Esophagus muscularis mucosa (tissue), 4 donors: Measurements from ENCODE around the gene FXR2. TPM values are rescaled to one million over a fixed set of nuclear protein-coding genes. Genes with fewer than 3 reads are reported as not detected.

Experiments
- DNase-seq: peaks from one replicate; pipeline ENCODE4 v3.0.0-alpha.2; 2017; ENCODE audit errors: extremely low spot score
- H3K27ac ChIP-seq, 4 donors: fragments of 200-600 bp; sonication (generic); replicated peaks in 1 of 4; 1 replicate in 3 of 4; 2 replicates in 1 of 4; pipeline ENCODE4 v1.5.1; 2016 to 2019; ENCODE audit warnings: mild to moderate bottlenecking in 1 of 4
- H3K27me3 ChIP-seq, 4 donors: fragments of 200-600 bp; sonication (generic); one replicate each; pipeline versions ENCODE4 v1.5.1 to v1.6.0; 2016 to 2019
- H3K36me3 ChIP-seq, 4 donors: fragments of 200-600 bp; sonication (generic); one replicate each; pipeline ENCODE4 v1.5.1; 2016 to 2019
- H3K4me1 ChIP-seq, 4 donors: fragments of 200-600 bp; sonication (generic); one replicate each; pipeline ENCODE4 v1.5.1; 2016 to 2019
- H3K4me3 ChIP-seq, 4 donors: fragments of 200-600 bp; sonication (generic); 1 replicate in 2 of 4; 2 replicates in 2 of 4; pipeline ENCODE4 v1.5.1; 2016 to 2019; ENCODE audit warnings: mild to moderate bottlenecking in 4 of 4, moderate library complexity in 1 of 4
- H3K9me3 ChIP-seq, 4 donors: fragments of 200-600 bp; sonication (generic); 1 replicate in 3 of 4; 2 replicates in 1 of 4; pipeline ENCODE4 v1.5.1; 2016 to 2019
- EP300 ChIP-seq: sonication (generic); formaldehyde crosslinking; IDR thresholded peaks from one replicate; pipeline ENCODE4 v1.6.1; 2017; ENCODE audit warnings: antibody characterized with exemption
- POLR2A ChIP-seq: fragments of 450-650 bp; IDR thresholded peaks from one replicate; pipeline ENCODE4 v1.6.1; 2017; ENCODE audit warnings: antibody characterized with exemption, moderate library complexity, mild to moderate bottlenecking, low read depth
- POLR2AphosphoS5 ChIP-seq, 2 donors: sonication (generic); formaldehyde crosslinking; IDR thresholded peaks; one replicate each; pipeline ENCODE4 v1.6.1; 2017; ENCODE audit warnings: antibody characterized with exemption in 2 of 2
- WGBS: methylation state at CpG from one replicate; pipeline ENCODE4 v1.1.5; 2018; 5-methylcytosine and 5-hydroxymethylcytosine counted together
- intact Hi-C: fragments of 100-400 bp; cut with DNase I; formaldehyde crosslinking; loops from one replicate; pipeline ENCODE4 v1.15.1; 2023
- total RNA-seq, 4 donors: library from RNA; depleted of rRNA; stranded (reverse); fragments of >200 nt; gene quantifications; one replicate each; pipeline versions ENCODE4 v1.1.0 to v1.2.1, GENCODE V29; 2016
- TF ChIP-seq, protein P1 (sequence below), 3 experiments: fragments of 200-600 bp in 2 of 3; fragments of 450-650 bp in 1 of 3; sonication (generic) in 2 of 3; IDR thresholded peaks; one replicate each; pipeline ENCODE4 v1.5.1; 2017 to 2019; ENCODE audit warnings: antibody characterized with exemption in 3 of 3, mild to moderate bottlenecking in 2 of 3, moderate library complexity in 1 of 3

Gene FXR2
- total RNA-seq, 4 donors from 2014 or later, result 38.2 to 65.8 (median 50.2) TPM

DNA sequence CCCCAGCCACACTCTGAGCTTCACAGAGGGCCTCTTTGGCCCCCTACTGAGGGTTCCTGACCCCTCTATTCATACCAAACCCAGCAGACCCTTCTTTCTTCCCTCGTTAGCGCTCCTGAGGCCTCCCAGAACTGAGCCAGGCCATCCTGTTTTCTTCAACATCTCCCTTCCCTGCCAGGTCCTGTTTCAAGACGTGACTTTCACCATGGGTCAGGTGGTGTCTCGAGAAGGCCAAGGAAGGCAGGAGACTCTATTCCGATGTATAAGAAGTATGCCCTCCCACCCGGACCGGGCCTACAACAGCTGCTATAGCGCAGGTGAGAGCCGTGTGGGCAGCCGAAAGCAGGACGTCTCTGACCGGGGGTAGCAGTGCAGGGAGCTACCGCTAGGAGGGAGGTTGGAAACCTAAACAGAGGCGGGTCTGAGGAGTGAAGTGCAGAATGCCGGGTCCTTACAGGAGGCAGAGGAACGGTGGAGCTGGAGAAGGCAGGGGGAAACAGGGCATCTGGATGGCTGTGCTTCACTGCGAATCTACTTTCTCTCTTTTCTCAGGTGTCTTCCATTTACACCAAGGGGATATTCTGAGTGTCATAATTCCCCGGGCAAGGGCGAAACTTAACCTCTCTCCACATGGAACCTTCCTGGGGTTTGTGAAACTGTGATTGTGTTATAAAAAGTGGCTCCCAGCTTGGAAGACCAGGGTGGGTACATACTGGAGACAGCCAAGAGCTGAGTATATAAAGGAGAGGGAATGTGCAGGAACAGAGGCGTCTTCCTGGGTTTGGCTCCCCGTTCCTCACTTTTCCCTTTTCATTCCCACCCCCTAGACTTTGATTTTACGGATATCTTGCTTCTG lies 54.3 kb downstream of the FXR2 start:
- Histone ChIP-seq H3K4me1 (peaks cover 61 to 80% (median 70%) of the 10 kb centered on the region in 4 donors), H3K4me3 (peak overlapping the region; percentile 74 to 96 (median 88)), H3K36me3 (peaks cover 15 to 27% (median 25%) of the 10 kb centered on the region in 4 donors), H3K27ac (peak overlapping the region; percentile 89 to 99 (median 93)), H3K9me3 (no peaks in the 10 kb centered on the region), H3K27me3 (no peaks in the 10 kb centered on the region)
- intact Hi-C loops, result loop anchor here (2.0 kb wide), 1 partner anchor 206 kb away; the partner anchor contains the start of gene TMEM95
- WGBS, result 27% methylated on average over 17 of the region's 22 CpGs
- DNase-seq, result no peak
- TF ChIP-seq EP300, result no peak
- TF ChIP-seq, protein P1, sequence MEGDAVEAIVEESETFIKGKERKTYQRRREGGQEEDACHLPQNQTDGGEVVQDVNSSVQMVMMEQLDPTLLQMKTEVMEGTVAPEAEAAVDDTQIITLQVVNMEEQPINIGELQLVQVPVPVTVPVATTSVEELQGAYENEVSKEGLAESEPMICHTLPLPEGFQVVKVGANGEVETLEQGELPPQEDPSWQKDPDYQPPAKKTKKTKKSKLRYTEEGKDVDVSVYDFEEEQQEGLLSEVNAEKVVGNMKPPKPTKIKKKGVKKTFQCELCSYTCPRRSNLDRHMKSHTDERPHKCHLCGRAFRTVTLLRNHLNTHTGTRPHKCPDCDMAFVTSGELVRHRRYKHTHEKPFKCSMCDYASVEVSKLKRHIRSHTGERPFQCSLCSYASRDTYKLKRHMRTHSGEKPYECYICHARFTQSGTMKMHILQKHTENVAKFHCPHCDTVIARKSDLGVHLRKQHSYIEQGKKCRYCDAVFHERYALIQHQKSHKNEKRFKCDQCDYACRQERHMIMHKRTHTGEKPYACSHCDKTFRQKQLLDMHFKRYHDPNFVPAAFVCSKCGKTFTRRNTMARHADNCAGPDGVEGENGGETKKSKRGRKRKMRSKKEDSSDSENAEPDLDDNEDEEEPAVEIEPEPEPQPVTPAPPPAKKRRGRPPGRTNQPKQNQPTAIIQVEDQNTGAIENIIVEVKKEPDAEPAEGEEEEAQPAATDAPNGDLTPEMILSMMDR (IDR thresholded peaks at IDR 0.05), result peak; percentile 53 to 64 (median 63)

DNA sequence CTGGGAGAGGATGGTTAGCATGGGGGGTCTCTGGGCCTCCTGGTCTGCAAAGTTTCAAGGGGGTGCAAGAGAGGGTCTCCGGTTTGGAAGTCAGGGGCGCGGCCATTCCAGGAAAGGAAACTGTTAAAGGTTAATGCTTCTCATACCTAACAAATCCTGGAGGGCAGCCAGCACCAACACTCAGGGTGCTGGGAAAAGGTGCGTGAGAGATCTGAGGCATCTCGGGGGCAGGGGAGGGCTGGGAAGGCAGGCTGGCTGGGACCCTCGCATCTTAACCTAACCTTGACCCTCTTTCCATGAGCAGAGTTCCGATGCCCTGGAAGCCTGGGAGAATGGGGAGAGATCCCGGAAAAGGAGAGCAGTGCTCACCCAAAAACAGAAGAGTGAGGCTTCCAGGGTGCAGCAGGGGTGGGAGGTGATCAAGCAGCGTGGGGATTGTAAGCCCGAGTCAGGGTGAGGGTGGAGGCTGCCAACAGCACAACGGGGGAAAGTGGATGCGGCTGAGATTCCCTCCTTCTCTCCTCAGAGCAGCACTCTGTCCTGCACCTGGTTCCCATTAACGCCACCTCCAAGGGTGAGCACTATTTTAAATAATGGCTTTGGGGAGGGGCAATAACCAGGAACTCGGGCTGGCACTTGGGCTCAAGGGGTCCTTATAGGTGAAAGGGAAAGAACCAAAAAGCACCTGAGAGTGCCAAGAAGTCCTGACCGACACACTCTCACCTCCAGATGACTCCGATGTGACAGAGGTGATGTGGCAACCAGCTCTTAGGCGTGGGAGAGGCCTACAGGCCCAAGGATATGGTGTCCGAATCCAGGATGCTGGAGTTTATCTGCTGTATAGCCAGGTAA lies 55.2 kb downstream of the FXR2 start:
- H3K36me3 ChIP-seq, result peaks cover 6 to 19% (median 16%) of the 10 kb centered on the region in 4 donors
- H3K27ac ChIP-seq, result peak overlapping the region; percentile 89 to 99 (median 93)
- peaks cover 60 to 73% (median 67%) of the 10 kb centered on the region in 4 donors for H3K4me1 ChIP-seq
- no peak for DNase-seq
- H3K9me3 ChIP-seq, result no peaks in the 10 kb centered on the region
- peak overlapping the region; percentile 74 to 96 (median 88) for H3K4me3 ChIP-seq
- intact Hi-C loops, result loop anchor here (2.0 to 10.0 kb wide), 5 partner anchors 45 to 305 kb away; partner anchors contain the start of genes CTDNEP1, ELP5, FGF11 and POLR2A
- H3K27me3 ChIP-seq, result no peaks in the 10 kb centered on the region
- WGBS, result 58% methylated on average over 18 of the region's 18 CpGs
- TF ChIP-seq, protein P1 (IDR thresholded peaks at IDR 0.05), result no peak
- TF ChIP-seq EP300 (no peak), POLR2AphosphoS5 (IDR thresholded peaks at IDR 0.05) (no peak), POLR2A (no peak)

DNA sequence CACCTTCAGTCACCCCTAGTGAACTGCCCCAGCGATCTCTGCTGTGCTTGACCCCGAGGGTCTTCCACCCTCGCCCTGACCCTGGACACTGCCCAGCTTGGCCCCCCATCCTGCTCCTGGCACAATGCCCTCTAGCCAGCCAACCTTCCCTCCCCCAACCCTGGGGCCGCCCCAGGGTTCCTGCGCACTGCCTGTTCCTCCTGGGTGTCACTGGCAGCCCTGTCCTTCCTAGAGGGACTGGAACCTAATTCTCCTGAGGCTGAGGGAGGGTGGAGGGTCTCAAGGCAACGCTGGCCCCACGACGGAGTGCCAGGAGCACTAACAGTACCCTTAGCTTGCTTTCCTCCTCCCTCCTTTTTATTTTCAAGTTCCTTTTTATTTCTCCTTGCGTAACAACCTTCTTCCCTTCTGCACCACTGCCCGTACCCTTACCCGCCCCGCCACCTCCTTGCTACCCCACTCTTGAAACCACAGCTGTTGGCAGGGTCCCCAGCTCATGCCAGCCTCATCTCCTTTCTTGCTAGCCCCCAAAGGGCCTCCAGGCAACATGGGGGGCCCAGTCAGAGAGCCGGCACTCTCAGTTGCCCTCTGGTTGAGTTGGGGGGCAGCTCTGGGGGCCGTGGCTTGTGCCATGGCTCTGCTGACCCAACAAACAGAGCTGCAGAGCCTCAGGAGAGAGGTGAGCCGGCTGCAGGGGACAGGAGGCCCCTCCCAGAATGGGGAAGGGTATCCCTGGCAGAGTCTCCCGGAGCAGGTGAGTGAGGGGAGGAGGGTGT lies 56.0 kb downstream of the FXR2 start, which contains the start of gene TNFSF13:
Gene TNFSF13 (plus strand): TSS at position 207 of the 776 bp plus-strand sequence. CDS start 290 bp downstream, at position 497.
- H3K4me3 ChIP-seq, result peak within 1 kb of the TSS; percentile 74 to 96 (median 88)
- no peaks in the 10 kb centered on the region for H3K27me3 ChIP-seq
- DNase-seq, result no peak
- peak within 1 kb of the TSS; percentile 89 to 99 (median 93) for H3K27ac ChIP-seq
- H3K9me3 ChIP-seq, result no peaks in the 10 kb centered on the region
- peaks cover 52 to 65% (median 59%) of the 10 kb centered on the region in 4 donors for H3K4me1 ChIP-seq
- intact Hi-C loops, result loop anchor here (2.0 to 10.0 kb wide), 4 partner anchors 44 to 304 kb away; partner anchors contain the start of genes CTDNEP1, ELP5, FGF11 and POLR2A
- 37% methylated on average over 16 of the region's 16 CpGs for WGBS
- no peak for TF ChIP-seq EP300
- TF ChIP-seq POLR2A, result no peak
- TF ChIP-seq POLR2AphosphoS5 (IDR thresholded peaks at IDR 0.05), result no peak
- TF ChIP-seq, protein P1 (IDR thresholded peaks at IDR 0.05), result no peak
- peaks cover 0 to 16% (median 12%) of the 10 kb centered on the region in 4 donors for H3K36me3 ChIP-seq
